NCI-H82 (cell line): ENCODE data around the gene FRMPD4.
"Not testable (repeated sequence)": the region's sequence is repeated elsewhere in the genome, so short reads cannot be mapped to it uniquely, and the experiment has no call there.

Experiments used
- DNase-seq: peaks from one replicate; lab custom pipeline; 2025; lab: John Stamatoyannopoulos, UW

Gene FRMPD4

GRCh38 chrX:12526306-12526705, 388.0 kb downstream of the FRMPD4 start:
- DNase-seq: peak; percentile 15

- DNase-seq: peak; percentile 2
Observed at GRCh38 chrX:12538096-12538495, 399.8 kb downstream of the FRMPD4 start.

- not testable (repeated sequence) for DNase-seq
Observed at GRCh38 chrX:12542251-12542650, 404.0 kb downstream of the FRMPD4 start.

- DNase-seq: peak; percentile 10
Observed at GRCh38 chrX:12548341-12548740, 410.1 kb downstream of the FRMPD4 start.

- peak; percentile 3 for DNase-seq
Observed at GRCh38 chrX:12548746-12549145, 410.5 kb downstream of the FRMPD4 start.

- no peak for DNase-seq
Observed at GRCh38 chrX:12554206-12554605, 415.9 kb downstream of the FRMPD4 start.

GRCh38 chrX:12563121-12563520, 424.8 kb downstream of the FRMPD4 start:
- no peak for DNase-seq

- no peak for DNase-seq
Observed at GRCh38 chrX:12564221-12564620, 425.9 kb downstream of the FRMPD4 start.

- peak; percentile 9 for DNase-seq
Observed at GRCh38 chrX:12567857-12568256, 429.6 kb downstream of the FRMPD4 start.

- no peak for DNase-seq
Observed at GRCh38 chrX:12570859-12571501, 432.7 kb downstream of the FRMPD4 start.

- DNase-seq: peak; percentile 52
Observed at GRCh38 chrX:12579311-12579710, 441.0 kb downstream of the FRMPD4 start.

- no peak for DNase-seq
Observed at GRCh38 chrX:12580548-12580947, 442.3 kb downstream of the FRMPD4 start.

GRCh38 chrX:12581546-12581945, 443.3 kb downstream of the FRMPD4 start:
- no peak for DNase-seq

- no peak for DNase-seq
Observed at GRCh38 chrX:12582649-12583048, 444.4 kb downstream of the FRMPD4 start.

GRCh38 chrX:12583543-12583942, 445.3 kb downstream of the FRMPD4 start:
- DNase-seq: no peak

- DNase-seq: no peak
Observed at GRCh38 chrX:12595720-12596119, 457.4 kb downstream of the FRMPD4 start.

GRCh38 chrX:12610079-12610478, 471.8 kb downstream of the FRMPD4 start:
- no peak for DNase-seq

- no peak for DNase-seq
Observed at GRCh38 chrX:12611471-12611870, 473.2 kb downstream of the FRMPD4 start.

GRCh38 chrX:12614266-12614665, 476.0 kb downstream of the FRMPD4 start:
- DNase-seq: no peak

GRCh38 chrX:12615061-12615460, 476.8 kb downstream of the FRMPD4 start:
- DNase-seq: no peak

- DNase-seq: no peak
Observed at GRCh38 chrX:12617241-12617640, 479.0 kb downstream of the FRMPD4 start.

- DNase-seq: no peak
Observed at GRCh38 chrX:12647230-12647629, 509.0 kb downstream of the FRMPD4 start.

GRCh38 chrX:12648995-12649394, 510.7 kb downstream of the FRMPD4 start:
- DNase-seq: no peak

GRCh38 chrX:12657433-12657832, 519.2 kb downstream of the FRMPD4 start:
- DNase-seq: no peak
